Thoracic aorta (tissue), 2 donors: ENCODE results near the gene PCDH9. TPM values are rescaled to one million over a fixed set of nuclear protein-coding genes. Genes with fewer than 3 reads are reported as not detected.

Experiments used
- ATAC-seq: fragments of 150-250 bp; one replicate; pipeline ENCODE4 v1.8.0; 2017; ENCODE audit warnings: low read depth; ENCODE audit not compliant: insufficient number of reproducible peaks, low FRiP score
- DNase-seq: peaks from one replicate; pipeline ENCODE4 v3.0.0-alpha.2; 2020; ENCODE audit warnings: low spot score
- H3K27ac ChIP-seq, 2 donors: fragments of 200-600 bp; sonication (generic); 1 replicate in 1 of 2; 2 replicates in 1 of 2; pipeline ENCODE4 v1.5.1; 2016; ENCODE audit warnings: mild to moderate bottlenecking in 2 of 2, moderate library complexity in 2 of 2
- H3K27me3 ChIP-seq: fragments of 200-600 bp; sonication (generic); replicated peaks from 2 replicates; pipeline ENCODE4 v1.6.0; 2016; ENCODE audit warnings: mild to moderate bottlenecking; ENCODE audit not compliant: insufficient read depth
- H3K36me3 ChIP-seq: fragments of 200-600 bp; sonication (generic); one replicate; pipeline ENCODE4 v1.5.1; 2016
- H3K4me1 ChIP-seq, 2 donors: fragments of 200-600 bp; sonication (generic); 1 replicate in 1 of 2; 2 replicates in 1 of 2; pipeline versions ENCODE4 v1.5.1 to v1.6.0; 2016; ENCODE audit warnings: low read depth in 2 of 2, mild to moderate bottlenecking in 1 of 2; ENCODE audit not compliant: control insufficient read depth in 1 of 2
- H3K4me3 ChIP-seq: fragments of 200-600 bp; sonication (generic); 2 replicates; pipeline ENCODE4 v1.5.1; 2016; ENCODE audit warnings: mild to moderate bottlenecking
- H3K9me3 ChIP-seq: fragments of 200-600 bp; sonication (generic); 2 replicates; pipeline ENCODE4 v1.5.1; 2016
- total RNA-seq, 2 donors: library from RNA; depleted of rRNA; stranded (reverse); fragments of >200 nt; gene quantifications; one replicate each; pipeline versions ENCODE4 v1.1.0 to v1.2.3, GENCODE V29; 2016
- TF ChIP-seq, protein P1 (sequence below): fragments of 200-600 bp; sonication (generic); IDR thresholded peaks from one replicate; pipeline ENCODE4 v1.5.1; 2019; ENCODE audit warnings: antibody characterized with exemption

Gene PCDH9
- total RNA-seq, 2 donors from 2014 or later, result 12.3 to 15.3 TPM

DNA sequence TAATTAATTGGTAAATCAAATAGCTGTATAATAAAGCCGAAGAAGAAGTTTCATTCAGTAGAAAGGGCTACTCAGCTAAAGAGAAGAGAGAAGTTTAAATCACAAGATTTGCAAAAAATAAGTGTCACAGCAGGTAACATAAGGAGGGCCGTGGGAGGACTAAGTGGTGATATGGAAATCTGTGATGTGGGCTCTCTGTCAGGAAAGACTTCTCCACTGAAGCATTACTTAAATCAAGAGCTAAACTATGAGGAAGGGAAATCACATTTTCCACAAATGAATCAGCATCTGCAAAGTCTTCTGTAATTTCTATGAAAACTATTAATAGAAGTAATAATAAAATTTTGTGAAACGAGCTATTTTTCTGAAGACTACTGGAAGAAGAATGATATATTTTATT, 153.8 kb downstream of the PCDH9 start:
- H3K36me3 ChIP-seq, result no peaks in the 10 kb centered on the region
- H3K9me3 ChIP-seq, result no peaks in the 10 kb centered on the region
- H3K4me1 ChIP-seq, result peaks cover 0 to 6% of the 10 kb centered on the region in 2 donors
- ATAC-seq (no peak), DNase-seq (no peak)
- H3K27ac ChIP-seq, result no peak overlapping the region
- no peaks in the 10 kb centered on the region for H3K27me3 ChIP-seq
- TF ChIP-seq, protein P1, sequence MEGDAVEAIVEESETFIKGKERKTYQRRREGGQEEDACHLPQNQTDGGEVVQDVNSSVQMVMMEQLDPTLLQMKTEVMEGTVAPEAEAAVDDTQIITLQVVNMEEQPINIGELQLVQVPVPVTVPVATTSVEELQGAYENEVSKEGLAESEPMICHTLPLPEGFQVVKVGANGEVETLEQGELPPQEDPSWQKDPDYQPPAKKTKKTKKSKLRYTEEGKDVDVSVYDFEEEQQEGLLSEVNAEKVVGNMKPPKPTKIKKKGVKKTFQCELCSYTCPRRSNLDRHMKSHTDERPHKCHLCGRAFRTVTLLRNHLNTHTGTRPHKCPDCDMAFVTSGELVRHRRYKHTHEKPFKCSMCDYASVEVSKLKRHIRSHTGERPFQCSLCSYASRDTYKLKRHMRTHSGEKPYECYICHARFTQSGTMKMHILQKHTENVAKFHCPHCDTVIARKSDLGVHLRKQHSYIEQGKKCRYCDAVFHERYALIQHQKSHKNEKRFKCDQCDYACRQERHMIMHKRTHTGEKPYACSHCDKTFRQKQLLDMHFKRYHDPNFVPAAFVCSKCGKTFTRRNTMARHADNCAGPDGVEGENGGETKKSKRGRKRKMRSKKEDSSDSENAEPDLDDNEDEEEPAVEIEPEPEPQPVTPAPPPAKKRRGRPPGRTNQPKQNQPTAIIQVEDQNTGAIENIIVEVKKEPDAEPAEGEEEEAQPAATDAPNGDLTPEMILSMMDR, result no peak
- H3K4me3 ChIP-seq, result no peak overlapping the region

DNA sequence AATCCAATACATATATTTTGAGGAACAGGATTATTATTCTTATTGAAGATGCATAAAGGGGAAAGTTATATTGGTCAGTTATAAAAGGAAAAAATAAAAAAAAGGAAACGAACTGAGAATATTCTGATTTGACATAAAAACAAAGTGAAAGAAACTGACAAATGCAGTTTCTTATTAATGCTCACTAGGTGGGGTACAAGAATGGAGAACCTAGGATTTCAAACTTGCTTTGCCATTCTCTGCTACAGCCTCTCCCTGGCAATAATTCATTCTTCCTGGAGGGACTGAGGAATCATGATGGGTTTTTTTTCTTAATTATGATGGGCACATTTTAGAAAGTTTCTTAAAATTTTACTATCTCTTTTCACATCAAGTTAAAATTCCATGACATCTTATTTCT, 154.9 kb downstream of the PCDH9 start:
- H3K36me3 ChIP-seq, result no peaks in the 10 kb centered on the region
- no peaks in the 10 kb centered on the region for H3K27me3 ChIP-seq
- ATAC-seq (no peak), DNase-seq (no peak)
- no peaks in the 10 kb centered on the region for H3K9me3 ChIP-seq
- H3K27ac ChIP-seq, result no peak overlapping the region
- H3K4me3 ChIP-seq, result peak overlapping the region; percentile 27
- TF ChIP-seq, protein P1, result no peak
- peaks cover 0 to 6% of the 10 kb centered on the region in 2 donors for H3K4me1 ChIP-seq

DNA sequence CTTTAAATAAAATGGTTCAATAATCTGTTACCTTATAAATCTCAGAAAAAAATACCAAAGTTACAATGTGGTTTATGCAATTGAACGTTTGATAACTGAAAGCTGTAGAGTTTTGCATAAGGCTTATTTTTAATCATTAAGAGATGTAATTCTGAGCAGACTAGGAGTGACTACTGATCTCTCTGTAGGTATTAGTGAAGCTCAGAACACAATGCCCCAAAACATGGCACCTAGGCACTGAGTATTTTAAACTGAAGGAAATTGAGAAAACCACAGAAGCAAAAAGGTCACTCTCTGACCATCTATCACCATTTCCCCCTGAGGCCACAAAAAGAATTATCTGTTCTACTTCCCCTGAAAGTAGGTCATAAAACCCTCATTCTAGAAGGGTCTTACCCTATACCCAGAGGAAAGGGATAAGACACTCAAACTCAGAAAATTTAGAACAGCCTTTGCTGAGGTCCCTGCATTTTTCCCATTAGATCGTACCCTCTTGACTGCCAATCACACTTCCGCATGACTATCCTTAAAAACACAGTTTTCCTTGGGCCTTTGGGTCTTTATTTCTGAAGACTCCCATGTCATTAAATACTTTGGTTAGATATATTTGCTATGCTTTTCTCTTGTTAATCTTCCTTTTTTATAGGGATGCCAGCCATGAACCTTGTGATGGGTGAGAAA, 158.1 kb downstream of the PCDH9 start:
- Histone ChIP-seq H3K27me3 (no peaks in the 10 kb centered on the region), H3K9me3 (no peaks in the 10 kb centered on the region), H3K4me3 (no peak overlapping the region), H3K27ac (no peak overlapping the region), H3K4me1 (peaks cover 0 to 6% of the 10 kb centered on the region in 2 donors), H3K36me3 (no peaks in the 10 kb centered on the region)
- ATAC-seq (no peak), DNase-seq (no peak)
- TF ChIP-seq, protein P1, result no peak

DNA sequence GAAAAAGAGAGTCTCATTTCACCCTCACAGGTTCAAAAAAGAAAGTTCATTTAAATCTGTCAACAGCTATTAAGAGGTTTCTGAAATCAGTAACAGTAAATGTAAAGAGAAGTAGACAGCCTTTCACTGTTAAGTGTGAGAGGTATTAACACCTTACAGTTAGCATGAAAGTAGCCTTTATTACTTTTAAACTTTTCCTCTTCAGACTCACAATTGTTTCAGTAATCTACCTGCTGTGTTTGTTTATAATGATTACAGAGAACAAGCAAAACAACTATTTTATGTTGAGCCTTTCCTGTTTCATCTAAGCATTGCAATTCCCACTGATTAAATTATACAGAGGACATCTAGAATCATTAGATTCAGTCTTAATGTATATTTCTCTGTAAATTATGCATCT, 159.8 kb downstream of the PCDH9 start:
- Histone ChIP-seq H3K9me3 (no peaks in the 10 kb centered on the region), H3K4me3 (no peak overlapping the region), H3K27ac (no peak overlapping the region), H3K4me1 (peaks cover 0 to 4% of the 10 kb centered on the region in 2 donors), H3K27me3 (no peaks in the 10 kb centered on the region), H3K36me3 (no peaks in the 10 kb centered on the region)
- DNase-seq (no peak), ATAC-seq (no peak)
- TF ChIP-seq, protein P1, result no peak

DNA sequence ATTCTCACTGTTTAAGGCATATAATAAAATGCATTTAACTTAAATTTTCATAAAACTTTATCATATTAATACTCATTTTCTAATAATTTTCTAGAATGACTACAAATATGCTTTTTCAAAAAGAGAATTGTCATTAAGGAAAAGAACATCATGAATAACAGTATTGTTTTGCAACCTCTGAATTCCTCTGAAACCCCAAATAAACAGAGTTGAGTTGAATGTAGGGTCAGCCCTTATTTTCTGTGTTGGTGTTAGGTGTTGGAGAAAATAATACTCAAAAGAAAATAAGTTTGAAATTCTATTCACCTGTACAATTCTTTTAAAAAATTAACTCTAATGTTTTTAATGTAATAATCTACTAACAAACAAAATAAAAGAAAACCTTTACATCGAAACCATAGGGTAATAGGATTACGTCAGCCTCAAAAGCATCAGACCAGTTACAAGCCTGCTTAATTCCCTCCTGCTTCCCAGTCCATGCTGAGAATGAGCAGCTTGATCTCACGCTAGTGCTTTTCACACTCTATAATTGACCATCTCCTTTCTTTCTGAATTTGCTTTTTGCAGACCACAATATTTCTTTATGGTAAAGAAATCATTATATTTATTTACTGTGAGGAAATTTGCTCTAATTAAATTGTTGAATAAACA, 160.9 kb downstream of the PCDH9 start:
- Histone ChIP-seq H3K27me3 (no peaks in the 10 kb centered on the region), H3K9me3 (no peaks in the 10 kb centered on the region), H3K4me1 (no peaks in the 10 kb centered on the region), H3K27ac (no peak overlapping the region), H3K36me3 (no peaks in the 10 kb centered on the region), H3K4me3 (no peak overlapping the region)
- ATAC-seq (no peak), DNase-seq (no peak)
- TF ChIP-seq, protein P1, result no peak
